ENCODE data around the gene JMJD7. TPM values are rescaled to one million over a fixed set of nuclear protein-coding genes. Genes with fewer than 3 reads are reported as not detected.

JMJD7 gene
- total RNA-seq, 2 donors from 2014 or later: 6.7 to 12.1 TPM

- Mint-ChIP-seq H3K27ac (no peak overlapping the region), H3K27me3 (no peaks in the 10 kb centered on the region), H3K4me3 (no peak overlapping the region), H3K4me1 (ENCODE audit: low read depth in 2 of 2) (peaks cover 0 to 5% of the 10 kb centered on the region in 2 donors), H3K9me3 (no peaks in the 10 kb centered on the region), H3K36me3 (no peaks in the 10 kb centered on the region)
- ATAC-seq (no peak), DNase-seq (ENCODE audit: low spot score) (no peak)
Observed at GRCh38 chr15:41874736-41875135, 46.8 kb downstream of the JMJD7 start.

- Mint-ChIP-seq H3K36me3 (no peaks in the 10 kb centered on the region), H3K4me3 (no peak overlapping the region), H3K27ac (no peak overlapping the region), H3K9me3 (no peaks in the 10 kb centered on the region), H3K4me1 (ENCODE audit: low read depth in 2 of 2) (peaks cover 2 to 4% of the 10 kb centered on the region in 2 donors), H3K27me3 (peaks cover 6% of the 10 kb centered on the region in 2 donors)
- ATAC-seq (no peak), DNase-seq (ENCODE audit: low spot score) (no peak)
Observed at GRCh38 chr15:41876007-41876406, 48.1 kb downstream of the JMJD7 start.

GRCh38 chr15:41876689-41877088 is 48.8 kb downstream of the JMJD7 start:
- no peak for DNase-seq (ENCODE audit: low spot score)
- ATAC-seq: no peak
- no peak overlapping the region for H3K27ac Mint-ChIP-seq
- H3K4me1 Mint-ChIP-seq (ENCODE audit: low read depth in 2 of 2): peaks cover 6 to 10% of the 10 kb centered on the region in 2 donors
- no peak overlapping the region for H3K4me3 Mint-ChIP-seq
- H3K36me3 Mint-ChIP-seq: no peaks in the 10 kb centered on the region
- peaks cover 11 to 12% of the 10 kb centered on the region in 2 donors for H3K27me3 Mint-ChIP-seq
- H3K9me3 Mint-ChIP-seq: no peaks in the 10 kb centered on the region

- Mint-ChIP-seq H3K4me1 (ENCODE audit: low read depth in 2 of 2) (peaks cover 6 to 10% of the 10 kb centered on the region in 2 donors), H3K36me3 (no peaks in the 10 kb centered on the region), H3K27me3 (peaks cover 11 to 12% of the 10 kb centered on the region in 2 donors), H3K9me3 (no peaks in the 10 kb centered on the region), H3K4me3 (no peak overlapping the region), H3K27ac (no peak overlapping the region)
- DNase-seq (ENCODE audit: low spot score) (no peak), ATAC-seq (no peak)
Observed at GRCh38 chr15:41877631-41878354, 49.9 kb downstream of the JMJD7 start.

GRCh38 chr15:41878355-41878699 is 50.4 kb downstream of the JMJD7 start:
- DNase-seq (ENCODE audit: low spot score) (no peak), ATAC-seq (no peak)
- Mint-ChIP-seq H3K36me3 (no peaks in the 10 kb centered on the region), H3K4me1 (ENCODE audit: low read depth in 2 of 2) (peaks cover 6 to 10% of the 10 kb centered on the region in 2 donors), H3K27ac (no peak overlapping the region), H3K9me3 (no peaks in the 10 kb centered on the region), H3K4me3 (no peak overlapping the region), H3K27me3 (peaks cover 11 to 12% of the 10 kb centered on the region in 2 donors)

- peaks cover 11 to 12% of the 10 kb centered on the region in 2 donors for H3K27me3 Mint-ChIP-seq
- H3K4me1 Mint-ChIP-seq (ENCODE audit: low read depth in 2 of 2): peaks cover 6 to 10% of the 10 kb centered on the region in 2 donors
- no peaks in the 10 kb centered on the region for H3K36me3 Mint-ChIP-seq
- DNase-seq (ENCODE audit: low spot score) (no peak), ATAC-seq (no peak)
- H3K4me3 Mint-ChIP-seq: no peak overlapping the region
- H3K9me3 Mint-ChIP-seq: no peaks in the 10 kb centered on the region
- H3K27ac Mint-ChIP-seq: no peak overlapping the region
Observed at GRCh38 chr15:41879321-41879845, 51.5 kb downstream of the JMJD7 start.

- Mint-ChIP-seq H3K36me3 (no peaks in the 10 kb centered on the region), H3K27ac (no peak overlapping the region), H3K4me1 (ENCODE audit: low read depth in 2 of 2) (peaks cover 6 to 10% of the 10 kb centered on the region in 2 donors), H3K9me3 (no peaks in the 10 kb centered on the region), H3K27me3 (peaks cover 11 to 12% of the 10 kb centered on the region in 2 donors), H3K4me3 (no peak overlapping the region)
- ATAC-seq (no peak), DNase-seq (ENCODE audit: low spot score) (no peak)
Observed at GRCh38 chr15:41880156-41880877, 52.4 kb downstream of the JMJD7 start.

- peaks cover 11 to 12% of the 10 kb centered on the region in 2 donors for H3K27me3 Mint-ChIP-seq
- peak overlapping the region; percentile 52 for H3K4me3 Mint-ChIP-seq
- H3K4me1 Mint-ChIP-seq (ENCODE audit: low read depth in 2 of 2): peaks cover 6 to 10% of the 10 kb centered on the region in 2 donors
- peak overlapping the region in 1 of 2 donors; percentile 6 for H3K27ac Mint-ChIP-seq
- no peak for ATAC-seq
- H3K9me3 Mint-ChIP-seq: no peaks in the 10 kb centered on the region
- H3K36me3 Mint-ChIP-seq: no peaks in the 10 kb centered on the region
- no peak for DNase-seq (ENCODE audit: low spot score)
Observed at GRCh38 chr15:41881086-41881485, 53.2 kb downstream of the JMJD7 start.

GRCh38 chr15:41881550-41881919 is 53.6 kb downstream of the JMJD7 start:
- Mint-ChIP-seq H3K4me1 (ENCODE audit: low read depth in 2 of 2) (peaks cover 6 to 10% of the 10 kb centered on the region in 2 donors), H3K27ac (peak overlapping the region in 1 of 2 donors; percentile 6), H3K9me3 (no peaks in the 10 kb centered on the region), H3K27me3 (peaks cover 11 to 12% of the 10 kb centered on the region in 2 donors), H3K4me3 (peak overlapping the region; percentile 52), H3K36me3 (no peaks in the 10 kb centered on the region)
- ATAC-seq (no peak), DNase-seq (ENCODE audit: low spot score) (no peak)

GRCh38 chr15:41881920-41882688 is 54.2 kb downstream of the JMJD7 start:
- H3K36me3 Mint-ChIP-seq: no peaks in the 10 kb centered on the region
- H3K27me3 Mint-ChIP-seq: peaks cover 11 to 12% of the 10 kb centered on the region in 2 donors
- H3K4me3 Mint-ChIP-seq: no peak overlapping the region
- H3K27ac Mint-ChIP-seq: no peak overlapping the region
- peak in 1 of 2 donors; percentile 11 for ATAC-seq
- no peak for DNase-seq (ENCODE audit: low spot score)
- no peaks in the 10 kb centered on the region for H3K9me3 Mint-ChIP-seq
- peaks cover 6 to 10% of the 10 kb centered on the region in 2 donors for H3K4me1 Mint-ChIP-seq (ENCODE audit: low read depth in 2 of 2)

- H3K36me3 Mint-ChIP-seq: no peaks in the 10 kb centered on the region
- H3K9me3 Mint-ChIP-seq: no peaks in the 10 kb centered on the region
- peaks cover 6 to 15% of the 10 kb centered on the region in 2 donors for H3K4me1 Mint-ChIP-seq (ENCODE audit: low read depth in 2 of 2)
- H3K4me3 Mint-ChIP-seq: no peak overlapping the region
- no peak for DNase-seq (ENCODE audit: low spot score)
- no peak overlapping the region for H3K27ac Mint-ChIP-seq
- ATAC-seq: no peak
- H3K27me3 Mint-ChIP-seq: peaks cover 11 to 12% of the 10 kb centered on the region in 2 donors
Observed at GRCh38 chr15:41882689-41883483, 55.0 kb downstream of the JMJD7 start.

GRCh38 chr15:41883484-41883825 is 55.6 kb downstream of the JMJD7 start:
- peaks cover 8 to 20% of the 10 kb centered on the region in 2 donors for H3K4me1 Mint-ChIP-seq (ENCODE audit: low read depth in 2 of 2)
- ATAC-seq (no peak), DNase-seq (ENCODE audit: low spot score) (no peak)
- H3K4me3 Mint-ChIP-seq: no peak overlapping the region
- H3K27ac Mint-ChIP-seq: no peak overlapping the region
- no peaks in the 10 kb centered on the region for H3K36me3 Mint-ChIP-seq
- peaks cover 11 to 12% of the 10 kb centered on the region in 2 donors for H3K27me3 Mint-ChIP-seq
- H3K9me3 Mint-ChIP-seq: no peaks in the 10 kb centered on the region

GRCh38 chr15:41884458-41884857 is 56.6 kb downstream of the JMJD7 start:
- Mint-ChIP-seq H3K27me3 (peaks cover 11 to 12% of the 10 kb centered on the region in 2 donors), H3K9me3 (no peaks in the 10 kb centered on the region), H3K4me3 (no peak overlapping the region), H3K4me1 (ENCODE audit: low read depth in 2 of 2) (peaks cover 13 to 27% of the 10 kb centered on the region in 2 donors), H3K36me3 (no peaks in the 10 kb centered on the region), H3K27ac (no peak overlapping the region)
- DNase-seq (ENCODE audit: low spot score) (no peak), ATAC-seq (no peak)
